Stimulated activated effector memory CD8-positive, alpha-beta T cell treated with anti-CD3 and anti-CD28 coated beads, Interleukin-12 subunit alpha, Interleukin-12 subunit beta, amount 100 ng/mL, for 72 hours (primary cell): ENCODE results near the gene PREX1.

Experiments used
- ATAC-seq: fragments of 150-1000 bp; cut with Tn5 transposase; 2 replicates; pipeline ENCODE4 v1.10.0; 2021
- DNase-seq, 2 donors: peaks; one replicate each; pipeline ENCODE4 v3.0.0; 2021 to 2022; ENCODE audit warnings: low spot score in 2 of 2
- H3K27ac Mint-ChIP-seq: one replicate; pipeline ENCODE4 v1.8.0; 2022; ENCODE audit warnings: mild to moderate bottlenecking, mixed read lengths
- H3K36me3 Mint-ChIP-seq: one replicate; pipeline ENCODE4 v1.8.0; 2022; ENCODE audit warnings: mild to moderate bottlenecking, mixed read lengths
- H3K4me1 Mint-ChIP-seq: one replicate; pipeline ENCODE4 v1.8.0; 2022; ENCODE audit warnings: mixed read lengths
- H3K4me3 Mint-ChIP-seq: one replicate; pipeline ENCODE4 v1.8.0; 2022; ENCODE audit warnings: mild to moderate bottlenecking, mixed read lengths
- H3K9me3 Mint-ChIP-seq: one replicate; pipeline ENCODE4 v1.8.0; 2022; ENCODE audit warnings: mixed read lengths

The PREX1 gene

GRCh38 chr20:48774696-48775095 is 53.1 kb downstream of the PREX1 start:
- H3K4me3 Mint-ChIP-seq: peak overlapping the region; percentile 53
- peaks cover 37% of the 10 kb centered on the region for H3K36me3 Mint-ChIP-seq
- H3K4me1 Mint-ChIP-seq: peaks cover 92% of the 10 kb centered on the region
- H3K9me3 Mint-ChIP-seq: peaks cover 3% of the 10 kb centered on the region
- no peak for ATAC-seq
- no peak for DNase-seq
- peak overlapping the region; percentile 92 for H3K27ac Mint-ChIP-seq

- Mint-ChIP-seq H3K4me1 (peaks cover 94% of the 10 kb centered on the region), H3K4me3 (peak overlapping the region; percentile 53), H3K36me3 (peaks cover 42% of the 10 kb centered on the region), H3K9me3 (no peaks in the 10 kb centered on the region), H3K27ac (peak overlapping the region; percentile 92)
- DNase-seq (no peak), ATAC-seq (no peak)
Measured at GRCh38 chr20:48773837-48774418, 53.9 kb downstream of the PREX1 start.

GRCh38 chr20:48772183-48772976 is 55.4 kb downstream of the PREX1 start:
- peak overlapping the region; percentile 92 for H3K27ac Mint-ChIP-seq
- H3K9me3 Mint-ChIP-seq: no peaks in the 10 kb centered on the region
- H3K4me3 Mint-ChIP-seq: peak overlapping the region; percentile 53
- peaks cover 40% of the 10 kb centered on the region for H3K36me3 Mint-ChIP-seq
- H3K4me1 Mint-ChIP-seq: peaks cover 98% of the 10 kb centered on the region
- DNase-seq (no peak), ATAC-seq (no peak)

GRCh38 chr20:48771542-48771941 is 56.3 kb downstream of the PREX1 start:
- peaks cover 44% of the 10 kb centered on the region for H3K36me3 Mint-ChIP-seq

GRCh38 chr20:48770700-48771442 is 56.9 kb downstream of the PREX1 start:
- H3K27ac Mint-ChIP-seq: peak overlapping the region; percentile 66
- no peak overlapping the region for H3K4me3 Mint-ChIP-seq
- ATAC-seq (no peak), DNase-seq (no peak)
- peaks cover 99% of the 10 kb centered on the region for H3K4me1 Mint-ChIP-seq
- peaks cover 48% of the 10 kb centered on the region for H3K36me3 Mint-ChIP-seq
- H3K9me3 Mint-ChIP-seq: no peaks in the 10 kb centered on the region

More at GRCh38 chr20:48771542-48771941, 56.3 kb downstream of the PREX1 start:
- DNase-seq (no peak), ATAC-seq (no peak)
- peak overlapping the region; percentile 66 for H3K27ac Mint-ChIP-seq
- H3K9me3 Mint-ChIP-seq: no peaks in the 10 kb centered on the region
- H3K4me1 Mint-ChIP-seq: peaks cover 98% of the 10 kb centered on the region
- H3K4me3 Mint-ChIP-seq: no peak overlapping the region

GRCh38 chr20:48769069-48769983 is 58.5 kb downstream of the PREX1 start:
- Mint-ChIP-seq H3K36me3 (peaks cover 45% of the 10 kb centered on the region), H3K9me3 (no peaks in the 10 kb centered on the region), H3K4me1 (peaks cover 95% of the 10 kb centered on the region), H3K4me3 (peak overlapping the region; percentile 46), H3K27ac (peak overlapping the region; percentile 66)
- DNase-seq: peak; percentile 76 to 95
- ATAC-seq: peak; percentile 96

GRCh38 chr20:48766961-48767960 is 60.5 kb downstream of the PREX1 start:
- Mint-ChIP-seq H3K27ac (peak overlapping the region; percentile 66), H3K36me3 (peaks cover 39% of the 10 kb centered on the region), H3K9me3 (no peaks in the 10 kb centered on the region), H3K4me1 (peaks cover 94% of the 10 kb centered on the region), H3K4me3 (peak overlapping the region; percentile 46)
- DNase-seq (no peak), ATAC-seq (peak; percentile 32)

GRCh38 chr20:48766205-48766604 is 61.6 kb downstream of the PREX1 start:
- Mint-ChIP-seq H3K4me3 (peak overlapping the region; percentile 46), H3K4me1 (peaks cover 94% of the 10 kb centered on the region), H3K9me3 (no peaks in the 10 kb centered on the region), H3K36me3 (peaks cover 46% of the 10 kb centered on the region), H3K27ac (peak overlapping the region; percentile 66)
- no peak for ATAC-seq
- no peak for DNase-seq

- Mint-ChIP-seq H3K36me3 (peaks cover 49% of the 10 kb centered on the region), H3K4me3 (peak overlapping the region; percentile 34), H3K9me3 (no peaks in the 10 kb centered on the region), H3K4me1 (peaks cover 94% of the 10 kb centered on the region), H3K27ac (peak overlapping the region; percentile 92)
- no peak for DNase-seq
- ATAC-seq: no peak
Measured at GRCh38 chr20:48765359-48765758, 62.4 kb downstream of the PREX1 start.

- no peak for ATAC-seq
- Mint-ChIP-seq H3K4me1 (peaks cover 94% of the 10 kb centered on the region), H3K36me3 (peaks cover 44% of the 10 kb centered on the region), H3K27ac (peak overlapping the region; percentile 92), H3K9me3 (no peaks in the 10 kb centered on the region), H3K4me3 (no peak overlapping the region)
- no peak for DNase-seq
Measured at GRCh38 chr20:48763216-48763914, 64.4 kb downstream of the PREX1 start.

GRCh38 chr20:48761874-48762273 is 65.9 kb downstream of the PREX1 start:
- peak overlapping the region; percentile 92 for H3K27ac Mint-ChIP-seq
- no peak for DNase-seq
- peak overlapping the region; percentile 67 for H3K4me3 Mint-ChIP-seq
- H3K4me1 Mint-ChIP-seq: peaks cover 94% of the 10 kb centered on the region
- no peak for ATAC-seq
- H3K9me3 Mint-ChIP-seq: no peaks in the 10 kb centered on the region
- H3K36me3 Mint-ChIP-seq: peaks cover 38% of the 10 kb centered on the region

- Mint-ChIP-seq H3K27ac (peak overlapping the region; percentile 92), H3K9me3 (no peaks in the 10 kb centered on the region), H3K4me3 (peak overlapping the region; percentile 67), H3K4me1 (peaks cover 94% of the 10 kb centered on the region), H3K36me3 (peaks cover 35% of the 10 kb centered on the region)
- ATAC-seq (peak; percentile 16), DNase-seq (peak in 1 of 2 donors; percentile 76)
Measured at GRCh38 chr20:48761023-48761785, 66.6 kb downstream of the PREX1 start.
